Ramos (cell line): ENCODE measurements around the gene LHPP.

Source experiments
- in situ Hi-C: fragments of 300-500 bp; cut with MboI; formaldehyde crosslinking; loops from one replicate; pipeline ENCODE4 v1.14.3; 2022; ENCODE audit warnings: low sequenced_read_pairs; ENCODE audit not compliant: unreplicated experiment

The LHPP gene

DNA sequence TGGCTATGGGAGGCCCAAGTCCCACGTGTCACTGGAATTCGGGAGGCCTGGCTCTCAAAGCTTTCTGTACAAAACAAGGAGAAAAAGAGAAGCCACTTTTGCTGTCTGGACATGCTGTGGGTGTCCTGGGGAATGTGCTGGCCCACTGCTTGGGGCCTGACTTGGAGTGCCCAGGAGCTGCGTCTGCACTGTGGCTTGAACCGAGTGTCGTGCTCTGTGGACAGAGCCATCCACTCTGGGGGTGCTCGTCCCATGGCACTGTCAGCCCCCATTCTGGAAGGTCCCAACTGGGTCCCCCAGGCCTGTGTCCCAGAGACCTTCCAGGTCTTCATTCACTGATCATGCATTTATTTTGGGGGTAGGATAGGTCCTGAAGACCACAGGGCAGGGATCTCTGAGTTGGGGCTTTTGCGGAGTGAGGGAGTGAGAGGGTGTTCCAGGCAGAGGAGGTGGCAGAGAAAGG is 138.0 kb downstream of the LHPP start:
- in situ Hi-C loops = loop anchor here (5.0 to 25.0 kb wide), 2 partner anchors 62 to 512 kb away; partner anchors contain the start of gene CHST15

DNA sequence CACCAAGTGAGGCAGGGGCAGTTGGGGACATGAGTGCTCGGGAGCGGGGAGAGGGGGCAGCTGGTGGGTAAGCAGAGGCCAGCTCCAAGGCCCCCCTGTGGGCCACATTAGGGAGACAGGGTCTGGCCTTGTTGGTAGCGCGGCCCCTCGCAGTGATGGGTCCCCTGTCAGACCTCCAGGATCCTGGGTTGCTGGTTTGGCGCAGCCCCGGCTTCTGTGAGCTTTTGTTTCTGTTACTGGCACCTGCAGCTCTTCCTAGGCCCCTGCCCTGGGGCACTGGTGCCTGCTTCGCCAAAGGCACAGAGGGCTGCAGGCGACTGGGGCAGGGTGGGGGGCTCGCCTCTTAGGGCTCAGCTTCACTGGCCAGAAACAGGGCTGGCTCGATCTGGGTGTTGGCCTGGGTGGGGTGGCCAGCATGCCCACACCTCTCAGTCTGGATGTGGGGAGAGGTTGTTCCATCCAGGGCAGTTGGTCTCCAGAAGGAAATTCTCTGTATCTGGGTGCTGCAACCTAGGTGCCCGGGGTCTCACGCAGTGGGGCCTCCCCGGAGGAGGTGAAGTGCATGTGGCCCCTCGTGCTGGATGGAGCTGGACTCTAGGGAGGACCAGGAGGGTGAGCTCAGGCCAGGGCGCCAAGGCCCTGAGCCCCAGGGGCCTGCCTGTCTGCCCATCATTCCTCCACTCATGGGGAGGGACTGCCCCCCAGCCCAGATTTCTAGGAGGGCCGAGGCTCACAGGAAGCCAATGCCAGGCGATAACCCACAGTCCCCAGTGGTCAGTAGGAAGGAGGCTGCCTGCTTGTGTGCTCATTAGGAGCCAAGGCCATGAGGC is 138.6 kb downstream of the LHPP start:
- in situ Hi-C loops = loop anchor here (5.0 to 25.0 kb wide), 2 partner anchors 63 to 513 kb away; partner anchors contain the start of gene CHST15

DNA sequence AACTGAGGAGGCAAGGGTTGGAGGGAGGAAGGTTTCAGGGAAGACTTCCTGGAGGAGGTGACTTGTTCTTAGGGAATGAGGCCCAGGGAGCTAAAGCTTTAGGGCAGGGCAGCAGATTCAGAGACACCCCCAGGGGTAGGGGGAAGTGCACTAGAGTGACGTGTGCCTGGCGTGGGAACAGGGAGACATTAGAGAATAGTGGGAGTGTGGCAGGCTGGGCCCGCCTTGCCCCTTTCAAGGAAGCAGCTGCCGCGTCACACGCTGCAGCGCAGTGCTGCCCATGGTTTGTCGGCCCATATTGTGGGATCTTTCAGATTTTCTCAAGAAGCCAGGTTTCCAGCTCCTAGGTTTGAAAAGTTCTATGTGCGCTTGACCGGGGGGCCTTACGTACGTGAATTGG is 139.4 kb downstream of the LHPP start:
- in situ Hi-C loops = loop anchor here (5.0 to 25.0 kb wide), 2 partner anchors 64 to 514 kb away; partner anchors contain the start of gene CHST15

DNA sequence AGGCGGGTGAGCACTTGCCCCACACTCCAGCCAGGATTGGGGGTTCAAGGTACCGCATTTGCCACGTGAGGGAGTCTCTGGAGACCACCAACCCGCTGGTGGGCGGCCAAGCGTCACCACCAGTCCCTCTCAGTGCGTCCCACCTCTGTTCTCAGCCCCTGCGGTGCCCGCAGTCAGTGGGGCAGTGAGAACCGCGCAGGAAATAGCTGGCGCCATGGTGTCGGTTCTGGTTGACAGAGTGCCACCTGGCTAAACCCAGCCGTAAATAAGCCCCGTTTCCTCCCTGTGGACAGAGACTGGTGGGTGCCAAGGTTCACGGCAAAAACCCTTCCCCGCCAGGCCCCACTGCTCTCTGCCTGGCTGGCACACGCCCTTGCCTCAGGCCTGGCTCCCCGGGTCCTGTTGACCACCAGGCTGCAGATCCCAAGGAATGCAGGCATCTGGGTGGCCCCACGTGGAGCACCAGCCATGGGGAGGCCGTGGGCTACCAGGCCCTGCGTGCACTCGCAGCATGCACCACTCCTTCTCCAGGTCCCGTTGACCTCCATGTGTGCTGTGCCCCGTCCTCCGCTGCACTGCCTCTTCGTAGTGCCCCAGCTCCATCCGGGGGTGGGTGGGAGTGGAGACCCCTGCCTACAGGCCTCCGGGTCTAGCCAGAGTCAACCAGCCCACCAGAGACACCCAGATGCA is 140.0 kb downstream of the LHPP start:
- in situ Hi-C loops = loop anchor here (5.0 to 25.0 kb wide), 2 partner anchors 64 to 514 kb away; partner anchors contain the start of gene CHST15

DNA sequence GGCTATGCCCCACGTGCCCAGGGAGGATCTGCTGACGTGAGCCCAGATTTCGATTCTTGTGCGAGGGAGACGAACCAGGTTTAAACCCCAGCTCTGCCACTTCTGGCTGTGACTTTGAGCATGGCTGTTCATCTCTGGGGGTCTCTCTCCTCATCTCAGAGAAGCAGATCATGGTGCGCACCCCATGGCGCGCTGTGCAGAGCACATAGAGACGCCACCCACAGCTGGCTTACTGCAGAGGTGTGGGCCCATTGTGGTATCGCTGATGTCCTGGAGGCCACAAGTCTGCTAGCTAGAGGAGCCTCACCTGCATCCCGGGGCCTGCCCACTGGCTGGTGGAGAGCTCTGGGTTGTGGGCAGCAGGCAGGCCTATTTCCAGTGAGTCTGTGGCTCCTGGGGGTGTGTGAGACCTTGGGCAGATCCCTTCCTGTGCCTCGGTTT is 140.5 kb downstream of the LHPP start:
- in situ Hi-C loops = loop anchor here (5.0 to 25.0 kb wide), 2 partner anchors 65 to 515 kb away; partner anchors contain the start of gene CHST15

DNA sequence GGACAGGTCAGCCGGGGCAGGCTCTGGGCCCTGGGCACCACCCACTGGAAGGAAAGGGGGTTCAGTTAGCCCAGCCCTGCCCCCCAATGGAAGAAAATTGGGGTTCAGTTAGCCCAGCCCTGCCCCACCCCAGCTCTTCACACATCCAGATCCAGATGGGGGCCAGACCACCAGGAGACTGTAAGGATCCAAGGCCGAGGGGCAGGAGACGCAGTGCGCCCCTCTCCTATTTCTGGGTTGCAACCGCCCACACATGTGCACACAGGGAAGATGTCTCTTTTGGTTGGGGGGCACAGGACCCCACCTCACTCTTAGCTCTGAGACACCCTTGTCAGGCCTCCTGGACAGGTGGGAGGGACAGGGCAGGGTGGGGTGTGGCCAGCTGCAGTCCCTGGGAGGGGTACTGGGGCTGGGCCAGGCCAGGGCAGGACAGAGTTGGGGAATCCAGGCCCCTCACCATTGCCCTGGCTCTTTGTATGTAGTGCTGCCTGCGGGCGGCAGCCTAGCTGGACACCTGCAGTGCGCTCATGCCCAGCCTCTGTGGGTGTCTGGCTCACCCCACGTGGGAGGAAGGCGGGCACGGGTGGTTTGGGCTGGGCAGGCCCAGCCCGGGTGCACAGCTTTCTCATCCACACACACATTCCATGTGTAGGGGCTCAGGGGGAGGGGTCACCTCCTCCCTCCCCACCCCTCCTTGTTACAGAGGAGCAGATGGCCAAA is 141.2 kb downstream of the LHPP start:
- in situ Hi-C loops = loop anchor here (5.0 to 25.0 kb wide), 2 partner anchors 66 to 516 kb away; partner anchors contain the start of gene CHST15

DNA sequence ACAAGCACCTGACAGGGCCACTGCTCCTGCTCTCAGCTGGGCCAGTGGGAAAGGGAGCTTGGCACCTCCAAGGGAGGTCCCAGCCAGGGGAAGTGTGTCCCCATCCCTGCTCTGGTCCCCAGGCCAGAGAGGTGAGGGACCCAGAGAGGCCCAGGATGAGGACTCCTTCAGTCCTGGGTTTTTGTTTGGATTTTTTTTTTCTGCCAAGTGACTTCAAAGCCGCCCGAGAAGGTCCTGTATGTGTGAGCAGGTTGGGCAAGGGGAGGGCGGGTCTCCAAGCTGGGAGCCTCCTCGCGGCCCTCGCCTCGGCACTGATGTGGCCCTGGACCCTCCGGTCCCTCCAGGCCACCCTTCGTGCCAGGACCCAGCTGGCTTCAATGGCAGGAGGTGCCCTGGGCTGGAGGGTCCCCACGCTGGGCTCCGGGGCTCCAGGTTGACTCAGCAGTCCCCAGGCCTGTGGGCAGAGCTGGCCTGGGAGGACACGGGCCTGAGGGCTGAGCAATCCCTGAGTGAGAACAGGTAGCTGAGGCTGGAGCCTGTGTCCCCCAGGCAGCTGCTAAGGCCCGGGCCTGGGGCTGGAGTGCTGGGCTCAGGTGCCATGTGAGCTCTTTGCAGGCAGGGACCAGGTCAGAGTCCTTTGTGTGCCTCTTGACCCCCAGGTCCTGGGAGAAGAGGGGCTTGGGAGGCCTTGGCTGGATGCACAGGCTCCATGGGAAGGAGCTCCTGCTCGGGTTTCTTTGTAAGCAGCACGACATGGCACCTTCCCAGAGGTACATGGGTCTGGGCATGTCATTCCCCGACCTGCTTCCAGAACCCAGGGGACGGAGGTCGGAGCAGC is 142.0 kb downstream of the LHPP start:
- in situ Hi-C loops = loop anchor here (5.0 to 25.0 kb wide), 2 partner anchors 66 to 516 kb away; partner anchors contain the start of gene CHST15

DNA sequence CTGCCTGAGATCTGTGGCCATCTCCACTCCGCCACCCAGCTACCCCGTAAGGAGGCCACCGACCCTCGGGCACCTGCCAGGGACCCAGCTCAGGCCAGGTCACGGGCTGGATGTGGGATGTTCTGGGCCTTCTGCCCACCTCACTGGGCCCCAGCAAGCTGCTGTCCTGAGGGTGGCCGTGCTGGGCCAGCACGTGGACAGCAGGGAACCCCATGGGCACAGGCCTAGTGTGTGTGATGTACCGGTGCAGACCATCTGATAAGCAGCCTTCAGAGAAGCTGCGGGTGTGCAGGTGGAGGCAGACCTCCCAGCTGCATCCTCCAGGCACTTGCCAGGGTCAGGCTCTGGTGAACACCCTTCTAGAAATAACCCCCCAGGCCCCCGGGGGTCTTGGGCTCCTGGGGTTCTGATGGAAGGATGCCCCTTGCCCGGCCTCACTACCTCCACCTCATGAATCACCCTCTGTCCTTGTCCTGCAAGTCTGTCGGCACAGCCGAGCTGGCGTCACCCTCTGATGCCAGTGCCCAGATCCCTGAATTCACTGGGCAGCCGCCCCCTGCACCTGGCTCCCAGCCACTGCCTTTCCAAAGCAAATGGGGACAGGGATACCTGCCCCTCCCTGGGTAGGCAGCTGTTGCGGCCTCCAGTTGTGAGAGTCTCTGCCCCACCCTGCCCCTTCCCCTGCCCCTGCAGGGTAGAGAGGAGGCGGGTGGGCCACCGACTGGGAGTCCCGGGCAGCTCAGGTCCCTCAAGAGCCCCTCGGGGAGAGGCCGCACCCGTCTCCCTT is 142.8 kb downstream of the LHPP start:
- in situ Hi-C loops = loop anchor here (5.0 to 25.0 kb wide), 2 partner anchors 67 to 517 kb away; partner anchors contain the start of gene CHST15

DNA sequence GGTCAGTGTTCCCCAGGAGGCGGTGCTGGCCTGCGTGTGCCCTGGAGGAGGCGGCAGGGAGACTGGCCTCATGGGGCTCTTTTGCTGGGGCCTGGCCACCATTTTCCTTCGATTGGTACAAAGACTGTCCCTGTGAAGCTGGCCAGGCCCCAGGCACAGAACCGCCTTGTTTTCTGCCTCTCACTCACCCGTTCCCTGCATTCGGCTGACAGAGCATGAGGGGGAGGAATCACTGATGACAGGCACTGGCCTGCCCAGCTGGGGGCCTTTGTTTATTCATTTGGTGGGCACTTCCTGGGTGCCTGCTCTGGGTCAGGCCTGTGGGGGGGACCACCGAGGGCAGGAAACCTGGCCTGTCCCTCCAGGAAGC is 143.4 kb downstream of the LHPP start:
- in situ Hi-C loops = loop anchor here (25.0 kb wide), 1 partner anchor 518 kb away; the partner anchor contains the start of gene CHST15

DNA sequence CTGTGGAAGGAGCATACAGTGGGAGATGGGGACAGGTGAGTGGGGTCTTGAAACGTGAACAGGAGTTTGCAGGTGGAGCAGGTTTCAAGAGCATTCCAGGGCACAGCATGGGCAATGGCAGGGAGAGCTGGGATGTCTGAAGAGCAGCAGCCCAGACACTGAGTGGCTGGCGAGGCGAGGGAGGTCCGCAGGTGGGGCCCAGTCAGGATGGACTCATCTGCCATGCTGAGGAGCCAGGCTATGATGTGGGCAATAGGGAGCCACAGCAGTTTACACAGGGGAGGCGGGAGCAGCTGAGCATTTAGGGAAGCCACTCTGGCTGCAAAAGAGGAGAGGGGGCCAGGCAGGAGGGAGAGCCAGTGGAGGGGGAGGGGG is 143.8 kb downstream of the LHPP start:
- in situ Hi-C loops = loop anchor here (25.0 kb wide), 1 partner anchor 518 kb away; the partner anchor contains the start of gene CHST15

DNA sequence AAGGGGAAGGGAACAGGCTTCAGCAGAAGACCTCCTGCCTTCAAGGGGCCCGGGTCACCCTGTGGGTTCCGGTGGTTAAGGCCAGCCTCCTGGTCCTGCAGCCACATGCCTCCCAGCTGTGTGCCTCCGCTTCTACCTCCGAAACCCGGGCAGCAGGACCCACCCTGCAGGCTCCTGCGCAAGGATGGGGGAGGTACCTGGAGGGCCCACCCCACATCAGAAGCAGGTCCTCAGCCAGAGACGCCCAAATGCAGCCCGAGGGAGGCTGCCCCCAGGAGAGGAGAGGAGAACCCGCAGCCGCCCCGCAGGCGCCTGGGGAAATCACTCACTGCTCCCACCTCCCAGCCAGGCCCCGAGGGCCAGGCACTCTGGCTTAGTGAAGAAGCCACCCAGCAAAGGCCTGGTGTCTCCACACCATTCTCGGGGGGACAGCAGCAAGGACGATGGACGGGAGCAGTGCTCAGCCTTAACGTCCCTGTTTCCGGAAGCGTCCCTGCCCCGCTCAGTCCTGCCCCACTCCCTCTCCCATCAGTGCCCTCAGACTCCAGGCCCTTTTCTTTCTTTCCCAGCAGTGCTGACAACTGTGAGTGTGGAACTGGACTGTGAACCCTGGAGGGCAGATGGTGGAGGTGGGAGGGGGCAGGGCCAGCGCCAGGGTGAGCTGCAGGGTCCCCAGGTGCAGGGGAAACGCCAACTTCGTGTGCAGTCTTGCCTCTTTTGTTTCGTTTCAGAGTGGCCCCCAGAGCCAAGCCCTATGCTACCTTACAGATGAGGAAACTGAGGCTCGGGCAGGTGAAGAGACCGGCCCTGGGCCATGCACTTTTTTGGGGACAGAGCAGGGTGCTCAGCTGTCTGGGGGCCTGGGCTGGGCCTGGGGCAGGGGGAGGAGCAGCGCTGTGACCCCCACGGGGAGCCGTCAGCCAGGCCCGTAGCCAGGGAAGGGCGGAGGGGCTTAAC is 144.5 kb downstream of the LHPP start:
- in situ Hi-C loops = loop anchor here (25.0 kb wide), 1 partner anchor 519 kb away; the partner anchor contains the start of gene CHST15

DNA sequence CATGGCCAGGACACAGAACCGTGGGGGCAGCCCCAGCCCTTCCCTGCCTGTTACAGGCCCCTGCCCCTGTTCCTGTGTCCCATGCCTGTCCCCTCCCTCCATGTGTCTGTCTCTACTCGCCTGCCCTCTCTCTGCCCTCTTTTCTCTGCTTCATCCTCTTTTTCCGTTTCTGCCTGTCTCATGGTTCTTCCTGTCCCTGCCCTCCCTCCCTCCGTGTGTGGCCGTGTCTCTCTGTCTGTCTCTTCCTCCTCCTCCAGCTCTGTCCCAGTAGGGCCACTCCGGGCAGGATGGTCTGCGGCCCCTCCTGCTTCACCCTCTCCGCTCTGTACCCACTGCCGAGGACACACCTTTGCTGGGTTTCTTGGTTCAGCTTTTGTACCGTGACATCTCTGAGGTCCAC is 145.2 kb downstream of the LHPP start:
- in situ Hi-C loops = loop anchor here (25.0 kb wide), 1 partner anchor 520 kb away; the partner anchor contains the start of gene CHST15

DNA sequence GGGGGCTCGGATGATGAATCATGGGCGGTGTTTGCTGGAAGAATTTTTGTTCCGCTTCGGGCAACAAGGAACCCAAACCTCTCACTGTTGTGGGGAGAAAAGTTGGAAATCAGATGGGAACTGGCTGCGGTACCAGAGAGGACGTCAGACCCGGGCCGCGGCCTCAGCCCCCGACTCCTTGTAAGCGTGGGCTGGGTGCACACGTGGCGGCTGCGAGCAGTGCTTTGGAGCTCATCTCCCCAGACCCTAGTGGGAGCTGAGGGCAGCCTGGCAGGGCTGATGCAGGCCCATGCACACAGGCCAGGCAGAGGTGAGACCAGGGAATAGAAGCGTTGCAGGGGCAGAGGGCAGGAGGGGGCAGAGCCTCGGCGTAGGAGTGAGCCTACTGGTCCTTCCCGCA is 146.1 kb downstream of the LHPP start:
- in situ Hi-C loops = loop anchor here (25.0 kb wide), 1 partner anchor 520 kb away; the partner anchor contains the start of gene CHST15

DNA sequence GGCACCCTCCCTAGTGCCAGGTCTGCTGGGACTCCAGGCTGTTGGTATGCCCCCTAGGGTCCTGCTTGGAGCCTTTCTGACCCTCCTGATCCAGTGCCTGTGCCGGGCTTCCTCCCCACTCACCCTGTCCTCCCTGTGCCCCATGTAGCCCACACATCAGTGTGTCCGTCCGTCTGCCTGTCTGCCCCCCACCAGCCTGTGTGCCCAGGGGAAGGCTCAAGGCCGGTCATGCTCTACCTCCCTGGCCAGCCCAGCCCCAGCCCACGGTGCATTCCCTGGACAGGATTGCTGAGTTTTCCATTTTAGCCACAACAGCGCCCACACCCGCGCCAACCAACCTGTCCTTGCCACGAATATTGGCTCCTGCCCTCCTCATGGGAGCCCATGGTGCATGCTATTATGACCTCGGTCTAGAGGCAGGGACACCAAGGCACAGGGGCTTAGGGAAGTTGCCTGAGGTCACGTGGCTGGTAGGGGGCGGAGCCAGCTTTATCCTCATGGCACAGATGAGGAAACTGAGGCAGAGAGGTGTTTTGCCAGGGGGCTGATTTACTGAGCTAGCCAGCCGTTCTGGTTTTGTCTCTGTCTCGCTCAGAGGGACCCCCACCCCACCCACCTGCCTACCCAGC is 146.6 kb downstream of the LHPP start:
- in situ Hi-C loops = loop anchor here (25.0 kb wide), 1 partner anchor 521 kb away; the partner anchor contains the start of gene CHST15

DNA sequence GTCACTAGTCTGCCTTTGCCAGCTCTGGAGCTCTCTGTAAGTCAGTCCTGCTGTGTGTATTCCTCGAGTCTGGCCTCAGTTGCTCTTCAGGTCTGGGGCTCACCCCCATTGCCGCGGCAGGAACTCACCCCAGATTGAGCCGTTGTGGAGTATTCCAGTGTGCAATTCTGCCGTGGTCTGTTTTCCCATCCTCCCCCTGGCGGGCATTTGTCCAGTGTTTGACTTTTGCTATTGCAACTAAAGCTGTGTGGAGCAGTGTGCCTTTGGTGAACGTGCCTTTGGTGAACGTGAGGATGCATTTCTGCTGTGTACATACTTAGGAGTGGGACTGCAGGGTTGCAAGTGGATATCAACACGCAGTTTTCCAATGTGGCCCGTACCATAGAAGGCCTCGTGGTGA is 148.1 kb downstream of the LHPP start:
- in situ Hi-C loops = loop anchor here (25.0 kb wide), 1 partner anchor 522 kb away; the partner anchor contains the start of gene CHST15

DNA sequence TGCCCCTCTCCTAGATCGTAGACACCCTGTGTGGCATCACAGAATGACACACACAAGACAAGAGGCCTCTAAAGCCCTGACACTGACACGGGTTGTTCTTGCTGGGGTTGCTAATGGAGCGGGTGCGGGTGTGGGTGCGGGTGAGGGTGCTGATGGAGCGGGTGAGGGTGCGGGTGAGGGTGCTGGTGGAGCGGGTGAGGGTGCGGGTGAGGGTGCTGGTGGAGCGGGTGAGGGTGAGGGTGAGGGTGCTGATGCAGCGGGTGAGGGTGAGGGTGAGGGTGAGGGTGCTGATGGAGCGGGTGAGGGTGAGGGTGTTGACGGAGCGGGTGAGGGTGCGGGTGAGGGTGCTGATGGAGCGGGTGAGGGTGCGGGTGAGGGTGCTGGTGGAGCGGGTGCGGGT is 148.6 kb downstream of the LHPP start:
- in situ Hi-C loops = loop anchor here (25.0 kb wide), 1 partner anchor 523 kb away; the partner anchor contains the start of gene CHST15
